Measurements from ENCODE around the gene ZNF18.
A peak's percentile ranks its signal among the peaks of the same experiment; 100 is the strongest.
"Not testable (repeated sequence)": the region's sequence is repeated elsewhere in the genome, so short reads cannot be mapped to it uniquely, and the experiment has no call there.

Gene ZNF18

DNA sequence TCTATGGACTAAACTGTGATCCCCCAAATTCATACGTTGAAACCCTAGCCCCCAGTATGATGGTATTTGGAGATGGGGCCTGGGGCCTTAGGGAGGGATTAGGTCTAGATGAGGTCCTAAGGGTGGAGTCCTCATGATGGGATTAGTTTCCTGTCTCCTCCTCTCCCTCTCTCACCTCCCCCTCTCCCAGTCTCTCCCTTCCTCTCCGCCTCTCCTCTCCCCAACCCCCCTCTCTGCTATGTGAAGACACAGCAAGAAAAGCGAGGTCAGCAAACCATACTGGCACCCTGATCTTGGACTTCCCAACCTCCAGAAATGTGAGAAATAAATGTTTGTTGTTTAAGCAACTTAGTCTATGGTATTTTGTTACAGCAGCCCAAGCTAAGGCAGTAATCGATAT lies 15.4 kb downstream of the ZNF18 start:
- ATAC-seq (no peak), DNase-seq (no peak)

GRCh38 chr17:11980813-11981212 lies 16.5 kb downstream of the ZNF18 start:
- ATAC-seq, result no peak
- no peak for DNase-seq

GRCh38 chr17:11979795-11980194 lies 17.5 kb downstream of the ZNF18 start:
- DNase-seq (no peak), ATAC-seq (no peak)

DNA sequence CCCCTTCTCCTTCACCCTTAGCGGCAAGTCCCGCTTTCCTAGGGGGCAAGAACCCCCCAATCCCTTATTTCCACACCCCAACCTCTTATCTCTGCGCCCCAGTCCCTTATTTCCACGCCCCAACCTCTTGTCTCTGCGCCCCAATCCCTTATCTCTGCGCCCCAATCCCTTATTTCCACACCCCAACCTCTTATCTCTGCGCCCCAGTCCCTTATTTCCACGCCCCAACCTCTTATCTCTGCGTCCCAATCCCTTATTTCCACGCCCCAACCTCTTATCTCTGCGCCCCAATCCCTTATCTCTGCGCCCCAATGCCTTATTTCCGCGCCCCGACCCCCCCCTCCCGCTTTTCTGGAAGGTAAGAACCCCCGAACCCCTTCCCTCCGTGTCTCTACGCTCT lies 24.5 kb downstream of the ZNF18 start:
- not testable (repeated sequence) for DNase-seq

GRCh38 chr17:11969565-11969964 lies 27.7 kb downstream of the ZNF18 start:
- DNase-seq, result no peak
- no peak for ATAC-seq

More for the DNA sequence above, 24.5 kb downstream of the ZNF18 start:
- ATAC-seq, result not testable (repeated sequence)

- ATAC-seq, result no peak
- DNase-seq, result no peak
Observed at GRCh38 chr17:11954936-11955335, 42.3 kb downstream of the ZNF18 start.

DNA sequence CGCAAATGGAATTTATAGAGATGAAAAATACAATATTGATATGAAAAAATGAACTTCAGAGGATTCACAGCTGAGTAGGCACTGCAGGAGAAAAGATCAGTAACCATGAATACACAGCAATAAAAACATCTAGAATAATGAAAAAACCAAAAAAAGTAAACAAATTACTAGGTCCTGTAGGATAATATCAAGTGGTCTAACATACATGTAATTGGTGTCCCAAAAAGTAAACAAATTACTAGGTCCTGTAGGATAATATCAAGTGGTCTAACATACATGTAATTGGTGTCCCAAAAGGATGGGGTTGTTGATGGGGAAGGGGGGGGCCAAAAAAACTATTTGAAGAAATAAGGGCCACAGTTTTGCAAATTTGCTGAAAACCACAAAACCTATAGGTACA lies 43.4 kb downstream of the ZNF18 start:
- DNase-seq (no peak), ATAC-seq (no peak)

- ATAC-seq, result no peak
- no peak for DNase-seq
Observed at GRCh38 chr17:11952610-11953009, 44.7 kb downstream of the ZNF18 start.

- no peak for ATAC-seq
- DNase-seq, result no peak
Observed at GRCh38 chr17:11950771-11951519, 46.3 kb downstream of the ZNF18 start.

DNA sequence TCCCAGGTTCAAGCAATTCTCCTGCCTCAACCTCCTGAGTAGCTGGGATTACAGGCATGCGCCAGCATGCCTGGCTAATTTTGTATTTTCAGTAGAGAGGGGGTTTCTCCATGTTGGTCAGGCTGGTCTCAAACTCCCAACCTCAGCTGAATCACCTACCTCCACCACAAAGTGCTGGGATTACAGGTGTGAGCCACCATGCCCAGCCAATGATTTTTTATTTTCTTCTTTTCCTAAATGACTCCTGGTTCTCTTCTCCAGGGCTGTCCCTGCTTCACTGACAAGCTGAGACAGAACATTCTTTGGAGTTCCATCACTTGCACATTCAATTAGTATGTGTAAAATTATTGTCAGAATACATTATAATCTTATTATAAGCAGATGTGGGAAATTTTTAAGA lies 47.7 kb downstream of the ZNF18 start:
- not testable (repeated sequence) for ATAC-seq, DNase-seq

- ATAC-seq, result no peak
- no peak for DNase-seq
Observed at GRCh38 chr17:11948789-11949188, 48.5 kb downstream of the ZNF18 start.

GRCh38 chr17:11944587-11944986 lies 52.7 kb downstream of the ZNF18 start:
- DNase-seq (no peak), ATAC-seq (no peak)

DNA sequence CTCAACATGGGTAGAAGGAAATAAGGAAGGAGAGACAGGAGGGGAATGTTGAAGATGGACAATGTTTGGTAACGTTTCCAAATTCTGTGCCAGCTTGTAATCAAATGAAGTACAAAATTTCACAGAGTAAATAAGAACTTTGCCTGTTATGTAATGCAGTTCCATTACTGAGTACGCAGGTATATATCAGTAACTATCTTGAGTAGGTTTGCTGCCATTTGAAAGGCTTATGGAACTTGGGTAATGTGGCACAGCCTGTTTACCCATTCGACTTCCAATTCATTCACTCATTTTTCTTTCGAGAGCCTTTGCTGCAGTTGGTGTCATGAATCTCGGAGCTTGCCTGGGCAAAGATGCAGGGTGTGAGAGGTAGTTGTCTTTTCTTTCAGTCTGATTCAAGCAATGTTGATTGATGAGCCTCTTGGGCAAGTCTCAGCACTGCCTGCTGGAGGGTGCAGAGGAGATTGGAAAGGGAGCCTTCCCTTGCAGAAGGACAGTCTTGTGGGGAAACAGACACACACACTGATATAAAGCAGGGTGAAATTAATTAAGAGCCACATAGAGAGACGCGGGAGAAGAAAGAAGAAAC lies 53.4 kb downstream of the ZNF18 start:
- no peak for DNase-seq
- ATAC-seq, result no peak

GRCh38 chr17:11943086-11943485 lies 54.2 kb downstream of the ZNF18 start:
- ATAC-seq, result not testable (repeated sequence)

GRCh38 chr17:11940904-11941303 lies 56.4 kb downstream of the ZNF18 start:
- ATAC-seq, result no peak
- DNase-seq, result no peak

More at GRCh38 chr17:11943086-11943485, 54.2 kb downstream of the ZNF18 start:
- DNase-seq, result not testable (repeated sequence)

DNA sequence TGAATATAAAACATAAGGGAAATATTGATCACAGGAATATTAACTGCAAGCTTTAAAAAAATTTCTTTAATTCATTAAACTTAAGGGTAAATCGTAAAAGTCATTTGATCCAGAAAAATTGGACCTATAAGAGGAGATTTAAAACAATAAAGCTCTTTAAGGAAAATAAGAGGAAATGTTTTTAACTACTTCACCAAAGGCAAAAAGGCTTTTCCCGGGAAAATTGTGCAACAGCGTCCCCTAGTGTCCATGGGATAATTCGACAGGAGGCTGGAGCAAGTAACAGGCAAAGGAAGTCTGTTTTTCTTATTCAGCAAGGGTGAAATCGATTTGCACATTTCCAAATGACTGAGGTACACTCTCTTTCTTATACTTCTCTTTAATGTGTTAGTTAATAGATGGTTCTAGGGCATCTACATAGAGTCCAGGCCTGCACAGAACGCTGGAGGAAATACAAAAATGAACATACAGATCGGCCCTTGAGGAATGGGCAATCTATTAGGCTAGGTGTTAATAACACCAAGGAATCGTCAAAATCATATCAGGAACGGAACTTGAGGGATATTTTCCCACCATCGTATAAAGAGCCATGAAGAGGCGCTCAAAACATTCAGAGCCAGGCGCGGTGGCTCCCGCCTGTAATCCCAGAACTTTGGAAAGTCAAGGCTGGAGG lies 61.4 kb downstream of the ZNF18 start:
- ATAC-seq (no peak), DNase-seq (peak; percentile 29)

DNA sequence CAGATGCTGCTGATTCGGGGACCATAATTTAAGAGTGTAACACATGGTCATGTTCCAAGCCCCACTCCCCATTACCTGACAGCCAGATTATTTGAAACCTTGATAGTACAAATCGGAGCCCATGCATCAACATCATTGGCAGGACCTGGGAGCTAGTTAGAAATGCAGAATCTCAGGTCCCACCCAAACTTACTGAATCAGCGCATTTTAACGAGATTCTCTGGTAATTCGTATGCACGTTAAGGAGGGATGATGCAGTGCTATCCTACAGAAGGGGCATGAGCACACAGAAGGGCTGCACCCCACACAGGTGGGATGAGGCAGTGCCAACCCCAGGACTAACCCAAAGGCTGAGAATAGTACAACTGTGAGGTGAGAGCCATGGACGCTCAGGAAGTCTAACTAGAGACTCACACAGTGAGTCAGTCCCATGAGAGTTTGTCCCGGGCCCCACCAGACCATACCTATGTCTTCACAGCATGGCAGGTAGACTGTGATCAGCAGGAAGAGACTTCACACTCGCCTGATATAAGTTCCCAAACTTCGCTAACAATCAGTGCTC lies 64.9 kb downstream of the ZNF18 start:
- DNase-seq (no peak), ATAC-seq (no peak)

GRCh38 chr17:11928436-11928835 lies 68.8 kb downstream of the ZNF18 start:
- ATAC-seq, result no peak
- no peak for DNase-seq

All from stimulated activated naive CD8-positive, alpha-beta T cell treated with anti-CD3 and anti-CD28 coated beads, Interleukin-15, Interleukin-2, amounts not matched to agents 100 U/mL and 50 U/mL, for 24 hours (primary cell).